ENCODE results near the gene COPG1. TPM values are rescaled to one million over a fixed set of nuclear protein-coding genes. Genes with fewer than 3 reads are reported as not detected.
"Not testable (repeated sequence)": the region's sequence is repeated elsewhere in the genome, so short reads cannot be mapped to it uniquely, and the experiment has no call there.

The COPG1 gene
- total RNA-seq, 1 donor from 2014 or later = 65.4 TPM

GRCh38 chr3:129213238-129213637 lies 36.2 kb upstream of the COPG1 start:
- Histone ChIP-seq H3K4me3 (no peak overlapping the region), H3K9ac (no peak overlapping the region), H3F3A (ENCODE audit: low read depth) (no peaks in the 10 kb centered on the region), H3K4me1 (no peaks in the 10 kb centered on the region), H3K9me3 (ENCODE audit: low read depth) (no peaks in the 10 kb centered on the region), H3K27ac (no peak overlapping the region), H3K36me3 (no peaks in the 10 kb centered on the region), H3K79me2 (ENCODE audit: low read depth) (no peaks in the 10 kb centered on the region), H2AFZ (replicated peaks) (no peak overlapping the region), H3K27me3 (no peaks in the 10 kb centered on the region), H3K4me2 (no peak overlapping the region), H4K20me1 (ENCODE audit: low read depth) (no peaks in the 10 kb centered on the region)
- Mint-ChIP-seq H3K9me3 (no peaks in the 10 kb centered on the region), H3K4me1 (no peaks in the 10 kb centered on the region), H3K4me3 (no peak overlapping the region), H3K36me3 (no peaks in the 10 kb centered on the region), H3K27ac (no peak overlapping the region), H3K27me3 (ENCODE audit: insufficient read depth, low read depth) (no peaks in the 10 kb centered on the region)
- no peak for DNase-seq (ENCODE audit: low spot score)
- TF ChIP-seq EZH2phosphoT487 (IDR thresholded peaks at IDR 0.05) (no peak), EZH2 (IDR thresholded peaks at IDR 0.05) (no peak), CTCF (IDR thresholded peaks at IDR 0.05) (no peak)

- Mint-ChIP-seq H3K4me3 (no peak overlapping the region), H3K4me1 (no peaks in the 10 kb centered on the region), H3K36me3 (no peaks in the 10 kb centered on the region), H3K9me3 (no peaks in the 10 kb centered on the region), H3K27ac (no peak overlapping the region), H3K27me3 (ENCODE audit: insufficient read depth, low read depth) (no peaks in the 10 kb centered on the region)
- DNase-seq (ENCODE audit: low spot score) = no peak
- no peaks in the 10 kb centered on the region for H3K27me3 ChIP-seq
- H2AFZ ChIP-seq (replicated peaks) = no peak overlapping the region
- H3K4me1 ChIP-seq = no peaks in the 10 kb centered on the region
- no peaks in the 10 kb centered on the region for H3K36me3 ChIP-seq
- TF ChIP-seq CTCF (IDR thresholded peaks at IDR 0.05) (no peak), EZH2 (IDR thresholded peaks at IDR 0.05) (no peak), EZH2phosphoT487 (IDR thresholded peaks at IDR 0.05) (no peak)
- H4K20me1 ChIP-seq (ENCODE audit: low read depth) = no peaks in the 10 kb centered on the region
- H3K27ac ChIP-seq = no peak overlapping the region
- no peaks in the 10 kb centered on the region for H3F3A ChIP-seq (ENCODE audit: low read depth)
- H3K79me2 ChIP-seq (ENCODE audit: low read depth) = no peaks in the 10 kb centered on the region
- H3K9me3 ChIP-seq (ENCODE audit: low read depth) = no peaks in the 10 kb centered on the region
- H3K4me3 ChIP-seq = no peak overlapping the region
- no peak overlapping the region for H3K9ac ChIP-seq
- no peak overlapping the region for H3K4me2 ChIP-seq
Observed at GRCh38 chr3:129218742-129219141, 30.7 kb upstream of the COPG1 start.

- H3K27me3 Mint-ChIP-seq (ENCODE audit: insufficient read depth, low read depth); H3K27me3 ChIP-seq; H3K4me3 ChIP-seq; H3K27ac ChIP-seq; H3K36me3 ChIP-seq; H3K79me2 ChIP-seq (ENCODE audit: low read depth); H3K9ac ChIP-seq; H3K4me3 Mint-ChIP-seq; H3K27ac Mint-ChIP-seq; H4K20me1 ChIP-seq (ENCODE audit: low read depth); H3K9me3 ChIP-seq (ENCODE audit: low read depth); H3K36me3 Mint-ChIP-seq; H3K9me3 Mint-ChIP-seq; H3K4me2 ChIP-seq; H2AFZ ChIP-seq (replicated peaks); DNase-seq (ENCODE audit: low spot score); H3K4me1 ChIP-seq: not testable (repeated sequence)
- H3F3A ChIP-seq (ENCODE audit: low read depth) = peaks cover 18% of the 10 kb centered on the region
- H3K4me1 Mint-ChIP-seq = peaks cover 15% of the 10 kb centered on the region
Observed at GRCh38 chr3:129224387-129224786, 25.0 kb upstream of the COPG1 start.

- peak overlapping the region; percentile 57 for H2AFZ ChIP-seq (replicated peaks)
- TF ChIP-seq EZH2 (IDR thresholded peaks at IDR 0.05) (no peak), CTCF (IDR thresholded peaks at IDR 0.05) (no peak), EZH2phosphoT487 (IDR thresholded peaks at IDR 0.05) (no peak)
- H3K9me3 Mint-ChIP-seq = no peaks in the 10 kb centered on the region
- H3K4me2 ChIP-seq = no peak overlapping the region
- peaks cover 18% of the 10 kb centered on the region for H3F3A ChIP-seq (ENCODE audit: low read depth)
- no peaks in the 10 kb centered on the region for H3K36me3 ChIP-seq
- no peak overlapping the region for H3K4me3 ChIP-seq
- no peak overlapping the region for H3K9ac ChIP-seq
- peaks cover 10% of the 10 kb centered on the region for H3K4me1 ChIP-seq
- H3K27ac ChIP-seq = no peak overlapping the region
- no peak overlapping the region for H3K4me3 Mint-ChIP-seq
- no peak for DNase-seq (ENCODE audit: low spot score)
- no peaks in the 10 kb centered on the region for H3K36me3 Mint-ChIP-seq
- no peaks in the 10 kb centered on the region for H3K27me3 ChIP-seq
- no peaks in the 10 kb centered on the region for H3K9me3 ChIP-seq (ENCODE audit: low read depth)
- no peak overlapping the region for H3K27ac Mint-ChIP-seq
- peaks cover 9% of the 10 kb centered on the region for H3K27me3 Mint-ChIP-seq (ENCODE audit: insufficient read depth, low read depth)
- H3K4me1 Mint-ChIP-seq = peaks cover 17% of the 10 kb centered on the region
- no peaks in the 10 kb centered on the region for H3K79me2 ChIP-seq (ENCODE audit: low read depth)
- H4K20me1 ChIP-seq (ENCODE audit: low read depth) = no peaks in the 10 kb centered on the region
Observed at GRCh38 chr3:129224984-129225393, 24.4 kb upstream of the COPG1 start.

Measured in neural progenitor cell (in vitro differentiated cells).